C4-2B (cell line): ENCODE data around the gene COMP.

ENCODE experiments used
- CTCF ChIP-seq: fragments of 450-650 bp; conservative IDR thresholded peaks from 2 replicates; pipeline ENCODE4 v1.5.1; 2017; ENCODE audit warnings: mild to moderate bottlenecking
- ZFX ChIP-seq: fragments of 450-650 bp; IDR thresholded peaks from 2 replicates; pipeline ENCODE4 v1.6.1; 2017

- TF ChIP-seq CTCF, result no peak
- no peak for TF ChIP-seq ZFX
These were observed 55.4 kb downstream of the COMP start for GRCh38 chr19:18735752-18736151.
